Measurements from ENCODE around the gene SERGEF. TPM values are rescaled to one million over a fixed set of nuclear protein-coding genes. Genes with fewer than 3 reads are reported as not detected.

SERGEF gene
- total and polyA plus RNA-seq, 2 of the 4 experiments (the other 2 are of a cell fraction), result 12.2 to 18.1 TPM

GRCh38 chr11:18014876-18015275 is 2.0 kb upstream of the SERGEF start:
- BruUV-seq (replicated peaks), result no TSS peak
- CTCF ChIA-PET, result no interaction called here

More at GRCh38 chr11:18014876-18015275, 2.0 kb upstream of the SERGEF start:
- H4K91ac ChIP-seq (ENCODE audit: insufficient read depth, low read depth, low read length), result no peak overlapping the region
- H3K9ac ChIP-seq (ENCODE audit: low read depth, low read length), result no peak overlapping the region
- H3K36me3 ChIP-seq (ENCODE audit: control insufficient read depth, insufficient read depth, low read length), result no peaks in the 10 kb centered on the region
- no peak overlapping the region for H3K18ac ChIP-seq (ENCODE audit: low read depth, low read length)
- H2AK9ac ChIP-seq (replicated peaks; ENCODE audit: low read depth, low read length, poor library complexity), result no peak overlapping the region
- H4K20me1 ChIP-seq (ENCODE audit: insufficient read depth, low read length), result no peaks in the 10 kb centered on the region
- DNase-seq, result no peak
- no peak overlapping the region for H2AFZ ChIP-seq (replicated peaks; ENCODE audit: low read length, poor library complexity)
- intact Hi-C loops (cut with micrococcal nuclease) (loop anchor here (5.0 kb wide), 1 partner anchor 92 kb away; the partner anchor contains the start of gene SAAL1), in situ Hi-C loops (cut with MboI; ENCODE audit: low sequenced_read_pairs) (no loop called here), dilution Hi-C loops (cut with HindIII; ENCODE audit: low sequenced_read_pairs, unreplicated experiment) (no loop called here)
- H3K4me1 ChIP-seq (ENCODE audit: control insufficient read depth, insufficient read depth, low read length), result peaks cover 4% of the 10 kb centered on the region
- no peak for TF ChIP-seq FOS (IDR thresholded peaks at IDR 0.05; ENCODE audit: low read depth, low read length)
- TF ChIP-seq MXI1 (IDR thresholded peaks at IDR 0.05; ENCODE audit: borderline replicate concordance, low read depth, low read length), result no peak
- no peak for TF ChIP-seq POLR2A (IDR thresholded peaks at IDR 0.05; ENCODE audit: low read depth, low read length)
- TF ChIP-seq RFX5 (IDR thresholded peaks at IDR 0.05; ENCODE audit: low read depth, low read length), result no peak
- TF ChIP-seq MAFK (IDR thresholded peaks at IDR 0.05; ENCODE audit: low read depth, low read length), result no peak
- no peak for TF ChIP-seq NFE2L2 (IDR thresholded peaks at IDR 0.05; ENCODE audit: low read depth, low read length)
- TF ChIP-seq RAD21 (IDR thresholded peaks at IDR 0.05; ENCODE audit: low read length), result no peak
- no peak for TF ChIP-seq MAZ (IDR thresholded peaks at IDR 0.05; ENCODE audit: borderline replicate concordance, low read depth, low read length)
- TF ChIP-seq CHD1 (IDR thresholded peaks at IDR 0.05; ENCODE audit: low read depth, low read length), result no peak
- no peak for TF ChIP-seq BHLHE40 (IDR thresholded peaks at IDR 0.05; ENCODE audit: low read depth, low read length)
- no peak for TF ChIP-seq RCOR1 (IDR thresholded peaks at IDR 0.05; ENCODE audit: insufficient replicate concordance, low read length)
- TF ChIP-seq, protein P1, sequence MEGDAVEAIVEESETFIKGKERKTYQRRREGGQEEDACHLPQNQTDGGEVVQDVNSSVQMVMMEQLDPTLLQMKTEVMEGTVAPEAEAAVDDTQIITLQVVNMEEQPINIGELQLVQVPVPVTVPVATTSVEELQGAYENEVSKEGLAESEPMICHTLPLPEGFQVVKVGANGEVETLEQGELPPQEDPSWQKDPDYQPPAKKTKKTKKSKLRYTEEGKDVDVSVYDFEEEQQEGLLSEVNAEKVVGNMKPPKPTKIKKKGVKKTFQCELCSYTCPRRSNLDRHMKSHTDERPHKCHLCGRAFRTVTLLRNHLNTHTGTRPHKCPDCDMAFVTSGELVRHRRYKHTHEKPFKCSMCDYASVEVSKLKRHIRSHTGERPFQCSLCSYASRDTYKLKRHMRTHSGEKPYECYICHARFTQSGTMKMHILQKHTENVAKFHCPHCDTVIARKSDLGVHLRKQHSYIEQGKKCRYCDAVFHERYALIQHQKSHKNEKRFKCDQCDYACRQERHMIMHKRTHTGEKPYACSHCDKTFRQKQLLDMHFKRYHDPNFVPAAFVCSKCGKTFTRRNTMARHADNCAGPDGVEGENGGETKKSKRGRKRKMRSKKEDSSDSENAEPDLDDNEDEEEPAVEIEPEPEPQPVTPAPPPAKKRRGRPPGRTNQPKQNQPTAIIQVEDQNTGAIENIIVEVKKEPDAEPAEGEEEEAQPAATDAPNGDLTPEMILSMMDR (conservative IDR thresholded peaks at IDR 0.05; ENCODE audit: low read depth, low read length), result no peak
- no peak for TF ChIP-seq SMC3 (IDR thresholded peaks at IDR 0.05; ENCODE audit: low read depth, low read length)
- TF ChIP-seq, protein P2, sequence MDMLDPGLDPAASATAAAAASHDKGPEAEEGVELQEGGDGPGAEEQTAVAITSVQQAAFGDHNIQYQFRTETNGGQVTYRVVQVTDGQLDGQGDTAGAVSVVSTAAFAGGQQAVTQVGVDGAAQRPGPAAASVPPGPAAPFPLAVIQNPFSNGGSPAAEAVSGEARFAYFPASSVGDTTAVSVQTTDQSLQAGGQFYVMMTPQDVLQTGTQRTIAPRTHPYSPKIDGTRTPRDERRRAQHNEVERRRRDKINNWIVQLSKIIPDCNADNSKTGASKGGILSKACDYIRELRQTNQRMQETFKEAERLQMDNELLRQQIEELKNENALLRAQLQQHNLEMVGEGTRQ (IDR thresholded peaks at IDR 0.05; ENCODE audit: low read depth, low read length), result no peak
- no peak for TF ChIP-seq CEBPB (IDR thresholded peaks at IDR 0.05; ENCODE audit: low read depth, low read length)
- TF ChIP-seq, protein P3, sequence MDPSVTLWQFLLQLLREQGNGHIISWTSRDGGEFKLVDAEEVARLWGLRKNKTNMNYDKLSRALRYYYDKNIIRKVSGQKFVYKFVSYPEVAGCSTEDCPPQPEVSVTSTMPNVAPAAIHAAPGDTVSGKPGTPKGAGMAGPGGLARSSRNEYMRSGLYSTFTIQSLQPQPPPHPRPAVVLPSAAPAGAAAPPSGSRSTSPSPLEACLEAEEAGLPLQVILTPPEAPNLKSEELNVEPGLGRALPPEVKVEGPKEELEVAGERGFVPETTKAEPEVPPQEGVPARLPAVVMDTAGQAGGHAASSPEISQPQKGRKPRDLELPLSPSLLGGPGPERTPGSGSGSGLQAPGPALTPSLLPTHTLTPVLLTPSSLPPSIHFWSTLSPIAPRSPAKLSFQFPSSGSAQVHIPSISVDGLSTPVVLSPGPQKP (IDR thresholded peaks at IDR 0.05; ENCODE audit: borderline replicate concordance, low read depth, low read length), result no peak
- no peak overlapping the region for H4K5ac ChIP-seq (ENCODE audit: low read depth, low read length)
- POLR2A ChIA-PET (ENCODE audit: unreplicated experiment), result no interaction called here
- no peak overlapping the region for H3K4me3 ChIP-seq (ENCODE audit: insufficient read depth, low read depth, low read length)
- H2AK5ac ChIP-seq (ENCODE audit: low read depth, low read length), result no peak overlapping the region
- H4K8ac ChIP-seq (ENCODE audit: low read depth in 2 of 2, low read length in 2 of 2), result no peak overlapping the region
- H3K56ac ChIP-seq (ENCODE audit: extremely low read depth, insufficient read depth, low read length), result no peak overlapping the region
- H3K79me1 ChIP-seq (ENCODE audit: low read depth in 1 of 2, low read length in 2 of 2), result peaks cover 5 to 11% of the 10 kb centered on the region in 2 experiments; a peak in 3 of 4 replicates
- H2BK120ac ChIP-seq (ENCODE audit: low read depth, low read length), result no peak overlapping the region
- no peak overlapping the region for H3K4ac ChIP-seq (ENCODE audit: low read depth, low read length)
- ATAC-seq (ENCODE audit: low read depth), result no peak
- 0 out of 2 replicates have a peak, but pooled peaks cover 6% of the 10 kb centered on the region for H3K9me1 ChIP-seq (ENCODE audit: insufficient read depth, low read length)
- H3K4me2 ChIP-seq (ENCODE audit: low read depth, low read length), result no peak overlapping the region
- peaks cover 4% of the 10 kb centered on the region; the same call in 1 of the 2 replicates for H3K27me3 ChIP-seq (ENCODE audit: control insufficient read depth, insufficient read depth, low read length)
- H2BK5ac ChIP-seq (ENCODE audit: low read depth, low read length, poor library complexity, severe bottlenecking), result no peak overlapping the region
- no peak overlapping the region for H2BK15ac ChIP-seq (ENCODE audit: low read depth, low read length)
- H2BK20ac ChIP-seq (ENCODE audit: low read depth, low read length), result no peak overlapping the region
- H3K23ac ChIP-seq (ENCODE audit: low read depth, low read length), result no peak overlapping the region
- H3K27ac ChIP-seq (ENCODE audit: insufficient read depth, low read length), result no peak overlapping the region
- H3K9me3 ChIP-seq (ENCODE audit: control insufficient read depth, insufficient read depth, low read length), result no peaks in the 10 kb centered on the region
- H3K14ac ChIP-seq (replicated peaks; ENCODE audit: low read depth, low read length), result no peak overlapping the region

Data from IMR-90 (cell line).